Adrenal gland (tissue), 12 donors: ENCODE measurements around the gene SMAD3. TPM values are rescaled to one million over a fixed set of nuclear protein-coding genes. Genes with fewer than 3 reads are reported as not detected.
A peak's percentile ranks its signal among the peaks of the same experiment; 100 is the strongest.

Experiments used
- DNase-seq, 7 donors: peaks; one replicate each; pipeline ENCODE4 v3.0.0-alpha.2; 2019 to 2020
- H3K27ac ChIP-seq, 5 donors: fragments of 200-600 bp; sonication (generic) in 4 of 5; 1 replicate in 3 of 5; 2 replicates in 2 of 5; pipeline versions ENCODE4 v1.5.1 to v1.8.0; 2016 to 2020; ENCODE audit warnings: mild to moderate bottlenecking in 1 of 5
- H3K27me3 ChIP-seq: fragments of 200-600 bp; 2 replicates; pipeline ENCODE4 v1.8.0; 2021
- H3K36me3 ChIP-seq, 2 donors: fragments of 200-600 bp; replicated peaks in 1 of 2; 1 replicate in 1 of 2; 2 replicates in 1 of 2; pipeline versions ENCODE4 v1.5.1 to v1.8.0; 2018 to 2022
- H3K4me1 ChIP-seq, 2 donors: fragments of 200-600 bp; replicated peaks in 1 of 2; 1 replicate in 1 of 2; 2 replicates in 1 of 2; pipeline versions ENCODE4 v1.5.1 to v1.8.0; 2018 to 2021
- H3K4me3 ChIP-seq, 4 donors: fragments of 200-600 bp; sonication (generic) in 3 of 4; one replicate each; pipeline ENCODE4 v1.5.1; 2016 to 2018
- H3K9me3 ChIP-seq, 3 donors: fragments of 200-600 bp; sonication (generic) in 1 of 3; replicated peaks in 1 of 3; 1 replicate in 2 of 3; 2 replicates in 1 of 3; pipeline versions ENCODE4 v1.5.1 to v1.8.0; 2016 to 2021
- POLR2A ChIP-seq, 2 donors: fragments of 450-650 bp; IDR thresholded peaks; one replicate each; pipeline ENCODE4 v1.6.1; 2017; ENCODE audit warnings: antibody characterized with exemption in 2 of 2, mild to moderate bottlenecking in 2 of 2, moderate library complexity in 1 of 2
- WGBS, 4 donors: extraction: QIAGEN DNeasy Blood & Tissue Kit in 2 of 4; methylation state at CpG; one replicate each; pipeline versions ENCODE4 v1.1.5 to v1.1.7; 2013 to 2017; 5-methylcytosine and 5-hydroxymethylcytosine counted together
- intact Hi-C, 2 donors: fragments of 100-400 bp; cut with DNase I; formaldehyde crosslinking; loops; one replicate each; pipeline versions ENCODE4 v1.14.1 to v1.15.0; 2022 to 2023
- polyA plus RNA-seq, 3 donors: library from polyadenylated mRNA; stranded (reverse); fragments of 200-250 nt in 2 of 3; fragments of 350-450 nt in 1 of 3; fragmentation: Illumina TruSeq in 1 of 3; extraction: RNeasy Lipid Tissue Mini Kit (QIAGEN cat#74804) in 1 of 3; gene quantifications; one replicate each; pipeline ENCODE4 v1.2.3, GENCODE V29; 2013 to 2014
- total RNA-seq, 9 donors: library from RNA; depleted of rRNA in 4 of 9; stranded (reverse); fragments of >200 nt in 4 of 9; fragments of 120-200 nt in 1 of 9; fragmentation: NEBNext Ultra II Directional in 1 of 9; extraction: Animal tissue kit (Norgen Biotek cat#: 25700) in 1 of 9; gene quantifications; one replicate each; pipeline versions ENCODE4 v1.1.0 to v1.2.4, GENCODE V29; 2013 to 2023
- TF ChIP-seq, protein P1 (sequence below), 6 experiments: fragments of 450-650 bp in 4 of 6; fragments of 200-600 bp in 2 of 6; sonication (generic) in 1 of 6; IDR thresholded peaks; 1 replicate in 5 of 6; 2 replicates in 1 of 6; pipeline versions ENCODE4 v1.5.1 to v1.8.0; 2016 to 2021; ENCODE audit warnings: antibody characterized with exemption in 6 of 6, mild to moderate bottlenecking in 2 of 6, moderate library complexity in 1 of 6
- donor health status: healthy with polysubstance abuse.
- donor health status: Bipolar disorder and iron deficiency.
- donor health status: DM: yes; HTN: yes; CAD: no.
- donor health status: DM: no; HTN: no; CAD: no.
- donor health status: DM: no; HTN: no; CAD: no.
- donor health status: DM: yes; HTN: yes; CAD: no.

The SMAD3 gene
- total and polyA plus RNA-seq, 12 donors = 6.4 to 92.0 (median 8.0) TPM

DNA sequence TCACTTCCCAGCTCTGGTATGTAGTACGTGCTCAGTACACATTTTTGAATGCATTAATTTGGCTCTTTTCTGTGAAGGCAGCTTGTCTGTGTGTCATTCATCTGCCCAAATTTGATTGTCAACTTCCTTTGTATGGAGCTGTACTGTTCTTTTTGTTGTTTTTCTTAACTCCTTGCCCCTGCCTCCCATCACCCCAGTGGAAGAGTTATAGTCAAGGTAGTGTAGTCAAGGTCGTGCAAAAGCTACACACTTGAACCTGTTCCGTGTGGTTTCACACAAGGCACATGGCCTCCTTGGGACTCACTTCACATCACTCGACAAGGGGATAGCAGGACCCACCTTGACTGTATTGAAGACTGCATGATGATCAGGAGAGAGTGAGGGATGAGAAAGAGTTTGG lies 37.6 kb downstream of the SMAD3 start:
- intact Hi-C loops = no loop called here
- Histone ChIP-seq H3K4me1 (peaks cover 14 to 49% of the 10 kb centered on the region in 2 donors), H3K36me3 (no peaks in the 10 kb centered on the region), H3K4me3 (no peak overlapping the region), H3K27me3 (no peaks in the 10 kb centered on the region), H3K9me3 (no peaks in the 10 kb centered on the region), H3K27ac (no peak overlapping the region)
- no peak for TF ChIP-seq POLR2A (IDR thresholded peaks at IDR 0.05)
- TF ChIP-seq, protein P1, sequence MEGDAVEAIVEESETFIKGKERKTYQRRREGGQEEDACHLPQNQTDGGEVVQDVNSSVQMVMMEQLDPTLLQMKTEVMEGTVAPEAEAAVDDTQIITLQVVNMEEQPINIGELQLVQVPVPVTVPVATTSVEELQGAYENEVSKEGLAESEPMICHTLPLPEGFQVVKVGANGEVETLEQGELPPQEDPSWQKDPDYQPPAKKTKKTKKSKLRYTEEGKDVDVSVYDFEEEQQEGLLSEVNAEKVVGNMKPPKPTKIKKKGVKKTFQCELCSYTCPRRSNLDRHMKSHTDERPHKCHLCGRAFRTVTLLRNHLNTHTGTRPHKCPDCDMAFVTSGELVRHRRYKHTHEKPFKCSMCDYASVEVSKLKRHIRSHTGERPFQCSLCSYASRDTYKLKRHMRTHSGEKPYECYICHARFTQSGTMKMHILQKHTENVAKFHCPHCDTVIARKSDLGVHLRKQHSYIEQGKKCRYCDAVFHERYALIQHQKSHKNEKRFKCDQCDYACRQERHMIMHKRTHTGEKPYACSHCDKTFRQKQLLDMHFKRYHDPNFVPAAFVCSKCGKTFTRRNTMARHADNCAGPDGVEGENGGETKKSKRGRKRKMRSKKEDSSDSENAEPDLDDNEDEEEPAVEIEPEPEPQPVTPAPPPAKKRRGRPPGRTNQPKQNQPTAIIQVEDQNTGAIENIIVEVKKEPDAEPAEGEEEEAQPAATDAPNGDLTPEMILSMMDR (IDR thresholded peaks at IDR 0.05) = no peak
- WGBS, 4 donors = 81 to 95% (median 93%) methylated on average over 4 of the region's 4 CpGs
- no peak for DNase-seq

GRCh38 chr15:67103432-67103831 lies 38.0 kb downstream of the SMAD3 start:
- intact Hi-C loops = no loop called here
- Histone ChIP-seq H3K27ac (peak overlapping the region in 1 of 5 donors; percentile 7), H3K36me3 (no peaks in the 10 kb centered on the region), H3K9me3 (no peaks in the 10 kb centered on the region), H3K27me3 (no peaks in the 10 kb centered on the region), H3K4me1 (peaks cover 17 to 51% of the 10 kb centered on the region in 2 donors), H3K4me3 (no peak overlapping the region)
- TF ChIP-seq, protein P1 (IDR thresholded peaks at IDR 0.05) = no peak
- no peak for TF ChIP-seq POLR2A (IDR thresholded peaks at IDR 0.05)
- WGBS, 4 donors = 74 to 83% (median 79%) methylated on average over 6 of the region's 6 CpGs
- DNase-seq = no peak

GRCh38 chr15:67103869-67104268 lies 38.5 kb downstream of the SMAD3 start:
- WGBS, 4 donors = 60 to 88% (median 74%) methylated on average over 11 of the region's 11 CpGs
- Histone ChIP-seq H3K4me3 (no peak overlapping the region), H3K27me3 (no peaks in the 10 kb centered on the region), H3K27ac (peak overlapping the region in 1 of 5 donors; percentile 13), H3K4me1 (peaks cover 19 to 51% of the 10 kb centered on the region in 2 donors), H3K9me3 (no peaks in the 10 kb centered on the region), H3K36me3 (no peaks in the 10 kb centered on the region)
- TF ChIP-seq POLR2A (IDR thresholded peaks at IDR 0.05) = no peak
- TF ChIP-seq, protein P1 (IDR thresholded peaks at IDR 0.05) = no peak
- intact Hi-C loops = no loop called here
- no peak for DNase-seq

GRCh38 chr15:67104510-67104909 lies 39.1 kb downstream of the SMAD3 start:
- intact Hi-C loops = no loop called here
- no peaks in the 10 kb centered on the region for H3K9me3 ChIP-seq
- TF ChIP-seq, protein P1 (IDR thresholded peaks at IDR 0.05) = no peak
- no peak for TF ChIP-seq POLR2A (IDR thresholded peaks at IDR 0.05)
- H3K36me3 ChIP-seq = no peaks in the 10 kb centered on the region
- no peaks in the 10 kb centered on the region for H3K27me3 ChIP-seq
- no peak overlapping the region for H3K4me3 ChIP-seq
- peaks cover 19 to 58% of the 10 kb centered on the region in 2 donors for H3K4me1 ChIP-seq
- 64 to 73% (median 67%) methylated on average over 8 of the region's 8 CpGs for WGBS, 4 donors
- peak overlapping the region in 1 of 5 donors; percentile 13 for H3K27ac ChIP-seq
- DNase-seq = no peak
